ENCODE results near the gene CCDC127. TPM values are rescaled to one million over a fixed set of nuclear protein-coding genes. Genes with fewer than 3 reads are reported as not detected.
A peak's percentile ranks its signal among the peaks of the same experiment; 100 is the strongest.

CCDC127 gene
- total RNA-seq, 1 experiment from 2014 or later: 5.4 TPM

GRCh38 chr5:204966-205670 lies 12.8 kb downstream of the CCDC127 start:
- H3F3A ChIP-seq (ENCODE audit: low read length, unreplicated experiment): no peaks in the 10 kb centered on the region
- H3K79me2 ChIP-seq (ENCODE audit: low read length): peaks cover 45% of the 10 kb centered on the region
- peaks cover 4% of the 10 kb centered on the region; the same call in 1 of the 2 replicates for H4K20me1 ChIP-seq (ENCODE audit: low read length)
- TF ChIP-seq EZH2phosphoT487 (IDR thresholded peaks at IDR 0.05; ENCODE audit: borderline replicate concordance, low read length) (no peak), CTCF (conservative IDR thresholded peaks at IDR 0.05; ENCODE audit: low read depth, low read length) (no peak), EZH2 (IDR thresholded peaks at IDR 0.05; ENCODE audit: low read length, unreplicated experiment) (no peak)
- no peak for DNase-seq
- TSS peak; percentile 32 for BruUV-seq (replicated peaks)
- H3K9me2 ChIP-seq (replicated peaks; ENCODE audit: low read length): no peaks in the 10 kb centered on the region
- H3K4me3 ChIP-seq (ENCODE audit: low read length): no peak overlapping the region
- H3K27ac ChIP-seq (ENCODE audit: low read length): no peak overlapping the region
- ChIA-PET CTCF (no interaction called here), POLR2A (ENCODE audit: unreplicated experiment) (no interaction called here)
- H3K4me1 ChIP-seq (ENCODE audit: insufficient read depth, low read length): peaks cover 25% of the 10 kb centered on the region
- H3K27me3 ChIP-seq (ENCODE audit: low read length): no peaks in the 10 kb centered on the region
- no peak overlapping the region for H3K9ac ChIP-seq (ENCODE audit: low read length)
- ATAC-seq: no peak
- H3K36me3 ChIP-seq (ENCODE audit: low read depth, low read length): peaks cover 14% of the 10 kb centered on the region; the same call in 1 of the 2 replicates
- H3K4me2 ChIP-seq (ENCODE audit: low read length): no peak overlapping the region
- intact Hi-C loops (cut with micrococcal nuclease): no loop called here
- no peak overlapping the region for H2AFZ ChIP-seq (ENCODE audit: low read length)
- H3K9me3 ChIP-seq (ENCODE audit: low read length): no peaks in the 10 kb centered on the region

- peaks cover 25% of the 10 kb centered on the region for H3K4me1 ChIP-seq (ENCODE audit: insufficient read depth, low read length)
- H4K20me1 ChIP-seq (ENCODE audit: low read length): peaks cover 4% of the 10 kb centered on the region; the same call in 1 of the 2 replicates
- no peak overlapping the region for H2AFZ ChIP-seq (ENCODE audit: low read length)
- TF ChIP-seq EZH2 (IDR thresholded peaks at IDR 0.05; ENCODE audit: low read length, unreplicated experiment) (no peak), EZH2phosphoT487 (IDR thresholded peaks at IDR 0.05; ENCODE audit: borderline replicate concordance, low read length) (no peak), CTCF (conservative IDR thresholded peaks at IDR 0.05; ENCODE audit: low read depth, low read length) (no peak)
- no peaks in the 10 kb centered on the region for H3F3A ChIP-seq (ENCODE audit: low read length, unreplicated experiment)
- ATAC-seq (no peak), DNase-seq (no peak)
- BruUV-seq (replicated peaks): no TSS peak
- no peaks in the 10 kb centered on the region for H3K9me2 ChIP-seq (replicated peaks; ENCODE audit: low read length)
- peaks cover 14% of the 10 kb centered on the region; the same call in 1 of the 2 replicates for H3K36me3 ChIP-seq (ENCODE audit: low read depth, low read length)
- H3K4me3 ChIP-seq (ENCODE audit: low read length): no peak overlapping the region
- no peak overlapping the region for H3K27ac ChIP-seq (ENCODE audit: low read length)
- H3K9ac ChIP-seq (ENCODE audit: low read length): no peak overlapping the region
- H3K27me3 ChIP-seq (ENCODE audit: low read length): no peaks in the 10 kb centered on the region
- ChIA-PET POLR2A (ENCODE audit: unreplicated experiment) (no interaction called here), CTCF (no interaction called here)
- no peak overlapping the region for H3K4me2 ChIP-seq (ENCODE audit: low read length)
- no peaks in the 10 kb centered on the region for H3K9me3 ChIP-seq (ENCODE audit: low read length)
- intact Hi-C loops (cut with micrococcal nuclease): no loop called here
- H3K79me2 ChIP-seq (ENCODE audit: low read length): peaks cover 38% of the 10 kb centered on the region
Measured at GRCh38 chr5:204462-204861, 13.5 kb downstream of the CCDC127 start.

- POLR2A ChIA-PET (ENCODE audit: unreplicated experiment): no interaction called here
- intact Hi-C loops (cut with micrococcal nuclease): no loop called here
Measured at GRCh38 chr5:204001-204400, 14.0 kb downstream of the CCDC127 start.

More at GRCh38 chr5:204001-204400, 14.0 kb downstream of the CCDC127 start:
- TF ChIP-seq EZH2phosphoT487 (IDR thresholded peaks at IDR 0.05; ENCODE audit: borderline replicate concordance, low read length) (no peak), CTCF (conservative IDR thresholded peaks at IDR 0.05; ENCODE audit: low read depth, low read length) (no peak), EZH2 (IDR thresholded peaks at IDR 0.05; ENCODE audit: low read length, unreplicated experiment) (no peak)
- Histone ChIP-seq H3K27me3 (ENCODE audit: low read length) (no peaks in the 10 kb centered on the region), H4K20me1 (ENCODE audit: low read length) (peaks cover 4% of the 10 kb centered on the region; the same call in 1 of the 2 replicates), H3K4me3 (ENCODE audit: low read length) (no peak overlapping the region), H3K4me2 (ENCODE audit: low read length) (no peak overlapping the region), H3K27ac (ENCODE audit: low read length) (no peak overlapping the region), H3K9me2 (replicated peaks; ENCODE audit: low read length) (no peaks in the 10 kb centered on the region), H3K36me3 (ENCODE audit: low read depth, low read length) (peaks cover 14% of the 10 kb centered on the region; the same call in 1 of the 2 replicates), H3K79me2 (ENCODE audit: low read length) (peaks cover 37% of the 10 kb centered on the region), H3K9me3 (ENCODE audit: low read length) (no peaks in the 10 kb centered on the region), H3F3A (ENCODE audit: low read length, unreplicated experiment) (no peaks in the 10 kb centered on the region), H3K4me1 (ENCODE audit: insufficient read depth, low read length) (peaks cover 25% of the 10 kb centered on the region), H3K9ac (ENCODE audit: low read length) (no peak overlapping the region), H2AFZ (ENCODE audit: low read length) (no peak overlapping the region)
- DNase-seq: no peak
- no peak for ATAC-seq
- no TSS peak for BruUV-seq (replicated peaks)
- CTCF ChIA-PET: no interaction called here
